Ishikawa (cell line): ENCODE results near the gene CCDC192.

Experiments
- CEBPB ChIP-seq: IDR thresholded peaks from 2 replicates; pipeline ENCODE4 v1.6.1; 2012
- CREB1 ChIP-seq: IDR thresholded peaks from 2 replicates; pipeline ENCODE4 v1.6.1; 2012; ENCODE audit warnings: low read depth
- EGR1 ChIP-seq: IDR thresholded peaks from 2 replicates; pipeline ENCODE4 v1.6.1; 2012
- EP300 ChIP-seq: IDR thresholded peaks from 2 replicates; pipeline ENCODE4 v1.6.1; 2012; ENCODE audit warnings: borderline replicate concordance
- FOXM1 ChIP-seq: IDR thresholded peaks from 2 replicates; pipeline ENCODE4 v1.6.1; 2012; ENCODE audit warnings: low read depth, borderline replicate concordance
- MAX ChIP-seq: IDR thresholded peaks from 2 replicates; pipeline ENCODE4 v1.6.1; 2012
- NFIC ChIP-seq: IDR thresholded peaks from 2 replicates; pipeline ENCODE4 v1.6.1; 2012
- RAD21 ChIP-seq: IDR thresholded peaks from 2 replicates; pipeline ENCODE4 v1.6.1; 2012; ENCODE audit warnings: low read depth
- REST ChIP-seq: IDR thresholded peaks from 2 replicates; pipeline ENCODE4 v1.6.1; 2012; ENCODE audit warnings: low read depth, mild to moderate bottlenecking
- TAF1 ChIP-seq: IDR thresholded peaks from 2 replicates; pipeline ENCODE4 v1.6.1; 2012; ENCODE audit warnings: low read depth, mild to moderate bottlenecking
- TCF12 ChIP-seq: IDR thresholded peaks from 2 replicates; pipeline ENCODE4 v1.6.1; 2012; ENCODE audit warnings: low read depth
- TEAD4 ChIP-seq: IDR thresholded peaks from 2 replicates; pipeline ENCODE4 v1.6.1; 2012
- USF1 ChIP-seq: IDR thresholded peaks from 2 replicates; pipeline ENCODE4 v1.6.1; 2012
- YY1 ChIP-seq: IDR thresholded peaks from 2 replicates; pipeline ENCODE4 v1.6.1; 2012; ENCODE audit warnings: low read depth
- ZBTB7A ChIP-seq: IDR thresholded peaks from 2 replicates; pipeline ENCODE4 v1.6.1; 2012; ENCODE audit warnings: low read depth

Gene CCDC192

GRCh38 chr5:127664093-127664492, 39.1 kb upstream of the CCDC192 start:
- TF ChIP-seq CREB1 (no peak), MAX (no peak), RAD21 (no peak), YY1 (no peak), ZBTB7A (no peak), TEAD4 (no peak), REST (no peak), EP300 (no peak), EGR1 (no peak), CEBPB (no peak), TCF12 (no peak)

- TF ChIP-seq CEBPB (no peak), NFIC (no peak), EP300 (no peak), ZBTB7A (no peak), RAD21 (no peak), FOXM1 (no peak), TCF12 (no peak), TAF1 (no peak), CREB1 (no peak), EGR1 (no peak)
These were observed 37.5 kb upstream of the CCDC192 start for GRCh38 chr5:127665641-127666040.

- TF ChIP-seq TAF1 (no peak), TCF12 (no peak), USF1 (no peak), NFIC (no peak), FOXM1 (no peak)
These were observed 37.0 kb upstream of the CCDC192 start for GRCh38 chr5:127666043-127666716.

- no peak for TF ChIP-seq YY1
- TF ChIP-seq RAD21: no peak
- no peak for TF ChIP-seq TAF1
- TF ChIP-seq CEBPB: no peak
- no peak for TF ChIP-seq MAX
- no peak for TF ChIP-seq REST
- no peak for TF ChIP-seq NFIC
- no peak for TF ChIP-seq ZBTB7A
- no peak for TF ChIP-seq EP300
- no peak for TF ChIP-seq TEAD4
- no peak for TF ChIP-seq CREB1
- TF ChIP-seq EGR1: no peak
- TF ChIP-seq TCF12: no peak
- TF ChIP-seq FOXM1: no peak
- no peak for TF ChIP-seq USF1
These were observed 35.3 kb upstream of the CCDC192 start for GRCh38 chr5:127667926-127668325.

GRCh38 chr5:127671218-127671617, 32.0 kb upstream of the CCDC192 start:
- TF ChIP-seq RAD21: no peak

GRCh38 chr5:127673117-127673800, 29.9 kb upstream of the CCDC192 start:
- TF ChIP-seq TEAD4: no peak
- no peak for TF ChIP-seq ZBTB7A
- no peak for TF ChIP-seq FOXM1
- TF ChIP-seq MAX: no peak
- no peak for TF ChIP-seq EP300
- TF ChIP-seq CREB1: no peak
- TF ChIP-seq NFIC: no peak
- no peak for TF ChIP-seq TAF1
- no peak for TF ChIP-seq CEBPB
- no peak for TF ChIP-seq USF1
- no peak for TF ChIP-seq EGR1
- no peak for TF ChIP-seq RAD21
- TF ChIP-seq REST: no peak
- no peak for TF ChIP-seq TCF12
- no peak for TF ChIP-seq YY1
